GM12878 (cell line): Measurements from ENCODE around the gene COX18. TPM values are rescaled to one million over a fixed set of nuclear protein-coding genes. Genes with fewer than 3 reads are reported as not detected.

Experiments
- ATAC-seq: fragments of 200-7000 bp; cut with Tn5 transposase; 3 replicates; pipeline ENCODE4 v1.9.1; 2020; ENCODE audit warnings: mild to moderate bottlenecking, moderate library complexity
- BruUV-seq: library from RNA; stranded (reverse); fragments of 400-500 nt; replicated peaks from 2 replicates; lab custom pipeline; 2021; lab: Mats Ljungman, UMichigan
- CTCF ChIA-PET: fragments of 300-600 bp; sonication (Branson Sonifier 250); formaldehyde crosslinking; extraction: SDS; loops from one replicate; lab custom pipeline; 2021; ENCODE audit warnings: inconsistent platforms; lab: Yijun Ruan, JAX
- POLR2A ChIA-PET: fragments of 350-600 bp; formaldehyde crosslinking; extraction: SDS; loops from one replicate; lab custom pipeline; 2021; ENCODE audit warnings: inconsistent platforms; lab: Charles Lee
- RAD21 ChIA-PET: fragments of 300-600 bp; sonication (Branson Sonifier 250); formaldehyde crosslinking; loops from one replicate; lab custom pipeline; 2023; ENCODE audit warnings: antibody characterized with exemption; ENCODE audit not compliant: unreplicated experiment; lab: Charles Lee
- SMC1A ChIA-PET: fragments of 300-600 bp; sonication (Branson Sonifier 250); formaldehyde crosslinking; loops from one replicate; lab custom pipeline; 2023; ENCODE audit not compliant: unreplicated experiment, uncharacterized antibody; lab: Charles Lee
- DNase-seq: peaks from one replicate; pipeline ENCODE4 v3.0.0-alpha.2; 2011; ENCODE audit warnings: low read depth, low spot score
- FAIRE-seq: peaks from 3 replicates; lab custom pipeline; 2011; peaks lifted over from hg19 to GRCh38; lab: Jason Lieb, UNC
- H2AFZ ChIP-seq: 2 replicates; pipeline ENCODE4 v1.6.0; 2011; ENCODE audit warnings: low read depth, low read length, control low read depth; ENCODE audit not compliant: control insufficient read depth
- H3K27ac ChIP-seq: 2 replicates; pipeline ENCODE4 v1.5.1; 2011; ENCODE audit warnings: control low read depth; ENCODE audit not compliant: control insufficient read depth, insufficient read depth
- H3K27me3 ChIP-seq, 2 experiments: replicated peaks in 1 of 2; 2 replicates each; pipeline versions ENCODE4 v1.6.0 to v1.6.1; 2011; ENCODE audit warnings: low read length in 1 of 2; ENCODE audit not compliant: control insufficient read depth in 2 of 2, insufficient read depth in 2 of 2
- H3K36me3 ChIP-seq, 2 experiments: 2 replicates each; pipeline ENCODE4 v1.5.1; 2011; ENCODE audit warnings: low read length in 1 of 2; ENCODE audit not compliant: control insufficient read depth in 2 of 2, insufficient read depth in 2 of 2
- H3K4me1 ChIP-seq: 2 replicates; pipeline ENCODE4 v1.6.1; 2011; ENCODE audit warnings: mild to moderate bottlenecking, low read length, moderate library complexity, mixed read lengths; ENCODE audit not compliant: control insufficient read depth, insufficient read depth
- H3K4me2 ChIP-seq: 2 replicates; pipeline ENCODE4 v1.6.0; 2011; ENCODE audit warnings: control low read depth; ENCODE audit not compliant: control insufficient read depth, insufficient read depth
- H3K4me3 ChIP-seq: fragments of 200-600 bp; sonication (generic); 2 replicates; pipeline ENCODE4 v1.5.1; 2016
- H3K79me2 ChIP-seq: 2 replicates; pipeline ENCODE4 v1.6.0; 2011; ENCODE audit warnings: low read length; ENCODE audit not compliant: control insufficient read depth, insufficient read depth
- H3K9ac ChIP-seq: 2 replicates; pipeline ENCODE4 v1.8.0; 2011; ENCODE audit warnings: low read length, control low read depth, mixed read lengths; ENCODE audit not compliant: control insufficient read depth, insufficient read depth
- H3K9me3 ChIP-seq: replicated peaks from 3 replicates; pipeline ENCODE4 v1.5.1; 2011; ENCODE audit warnings: mild to moderate bottlenecking, low read length; ENCODE audit not compliant: control insufficient read depth, insufficient read depth
- H4K20me1 ChIP-seq: 2 replicates; pipeline ENCODE4 v1.6.0; 2011; ENCODE audit not compliant: control insufficient read depth, insufficient read depth
- ESRRA ChIP-seq: IDR thresholded peaks from 2 replicates; pipeline ENCODE4 v1.6.1; 2012; ENCODE audit warnings: mild to moderate bottlenecking, low read length, improper control_type of control experiment
- MYC ChIP-seq: IDR thresholded peaks from 2 replicates; pipeline ENCODE4 v1.6.1; 2011; ENCODE audit warnings: mild to moderate bottlenecking, low read length, moderate library complexity, inconsistent platforms; ENCODE audit not compliant: insufficient read depth, insufficient replicate concordance, insufficient read length, severe bottlenecking
- RAD21 ChIP-seq: IDR thresholded peaks from 2 replicates; pipeline ENCODE4 v1.6.1; 2011; ENCODE audit warnings: mild to moderate bottlenecking, low read depth, low read length, moderate library complexity; ENCODE audit not compliant: insufficient read depth
- ZNF622 ChIP-seq: fragments of 450-650 bp; IDR thresholded peaks from 2 replicates; pipeline ENCODE4 v1.6.1; 2017; ENCODE audit warnings: mild to moderate bottlenecking, inconsistent platforms
- WGBS: methylation state at CpG from one replicate; pipeline ENCODE4 v1.1.6; 2016; ENCODE audit warnings: low lambda C conversion rate; ENCODE audit not compliant: insufficient replicate concordance, insufficient coverage; ENCODE audit errors: missing lambda C conversion rate; 5-methylcytosine and 5-hydroxymethylcytosine counted together
- in situ Hi-C: fragments of 300-500 bp; cut with MboI; formaldehyde crosslinking; loops from 9 replicates; pipeline ENCODE4 v1.14.3; 2018; ENCODE audit warnings: mixed read lengths
- intact Hi-C: fragments of 100-400 bp; cut with micrococcal nuclease; formaldehyde crosslinking; loops from one replicate; pipeline ENCODE4 v1.14.2; 2022; ENCODE audit not compliant: unreplicated experiment
- polyA plus RNA-seq, 11 experiments: library from polyadenylated mRNA; depleted of rRNA in 4 of 11; unstranded in 6 of 11; stranded (reverse) in 5 of 11; fragments of >200 nt; fragmentation: Nextera tagmentation in 4 of 11; fragmentation: Illumina TruSeq in 1 of 11; extraction: Ambion mirVana in 4 of 11; extraction: Trizol in 1 of 11; gene quantifications; 1 replicate in 1 of 11; 2 replicates in 10 of 11; pipeline versions ENCODE4 v1.2.1 to v1.2.3, GENCODE V29; 2011 to 2016; ENCODE audit warnings: inconsistent platforms in 2 of 11, missing spikeins in 2 of 11, low read depth in 1 of 11
- total RNA-seq, 4 experiments: library from RNA; depleted of rRNA in 3 of 4; stranded (reverse); fragments of >200 nt in 3 of 4; fragmentation: Illumina TruSeq in 1 of 4; extraction: Trizol in 1 of 4; gene quantifications; 2 replicates each; pipeline versions ENCODE4 v1.2.1 to v1.2.3, GENCODE V29; 2013 to 2021
- TF ChIP-seq, protein P1 (sequence below): fragments of 450-650 bp; IDR thresholded peaks from 2 replicates; pipeline ENCODE4 v1.6.1; 2016; ENCODE audit warnings: mild to moderate bottlenecking
- TF ChIP-seq, protein P2 (sequence below): fragments of 450-650 bp; IDR thresholded peaks from 2 replicates; pipeline ENCODE4 v1.6.1; 2016; ENCODE audit warnings: mild to moderate bottlenecking, moderate library complexity, borderline replicate concordance

Gene COX18
- total and polyA plus RNA-seq, 10 of the 15 experiments (the other 5 are each of a cell fraction or from before 2014, with no cell fraction given) = 7.2 to 36.4 (median 17.7) TPM

DNA sequence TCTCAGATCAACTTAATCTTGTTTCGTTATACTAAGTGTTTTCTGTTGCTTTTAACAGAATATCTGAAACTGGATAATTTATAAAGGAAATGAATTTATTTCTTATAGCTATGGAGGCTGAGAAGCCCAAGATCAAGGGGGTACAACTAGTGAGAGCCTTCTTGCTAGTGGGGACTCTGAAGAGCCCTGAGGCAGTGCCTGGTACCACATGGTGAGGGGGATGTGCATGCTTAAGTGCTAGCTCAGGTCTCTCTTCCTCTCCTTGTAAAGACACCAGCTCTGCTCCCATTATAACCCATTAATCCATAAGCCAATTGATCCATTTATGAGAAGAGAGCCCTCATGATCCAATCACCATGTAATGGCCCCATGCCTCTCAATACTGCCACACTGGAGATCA lies 17.9 kb downstream of the COX18 start:
- Histone ChIP-seq H4K20me1 (no peaks in the 10 kb centered on the region), H3K4me2 (no peak overlapping the region), H2AFZ (no peak overlapping the region), H3K4me3 (no peak overlapping the region), H3K9ac (no peak overlapping the region), H3K27me3 (no peaks in the 10 kb centered on the region), H3K36me3 (peaks cover 0 to 4% of the 10 kb centered on the region in 2 experiments; a peak in 1 of 4 replicates), H3K9me3 (no peaks in the 10 kb centered on the region), H3K27ac (no peak overlapping the region), H3K4me1 (peaks cover 8% of the 10 kb centered on the region; the same call in 1 of the 2 replicates), H3K79me2 (no peaks in the 10 kb centered on the region)
- in situ Hi-C loops = loop anchor here (25.0 kb wide), 1 partner anchor 1111 kb away; the partner anchor contains the start of gene MTHFD2L
- 89% methylated on average over 1 of the region's 1 CpG for WGBS
- CTCF ChIA-PET = interaction anchor here (1.0 kb wide), 1 partner anchor 13 kb away, joined by 3 read pairs; no protein-coding TSS in a partner anchor
- RAD21 ChIA-PET = interaction anchor here (0.7 kb wide), 1 partner anchor 257 kb away, joined by 4 read pairs; no protein-coding TSS in a partner anchor
- intact Hi-C loops = no loop called here
- POLR2A ChIA-PET = interaction anchor here (0.7 kb wide), 1 partner anchor 15 kb away, joined by 8 read pairs; no protein-coding TSS in a partner anchor
- DNase-seq (no peak), FAIRE-seq (no peak), ATAC-seq (no peak)
- TF ChIP-seq ZNF622 (no peak), ESRRA (no peak), RAD21 (no peak), MYC (no peak)
- TF ChIP-seq, protein P1, sequence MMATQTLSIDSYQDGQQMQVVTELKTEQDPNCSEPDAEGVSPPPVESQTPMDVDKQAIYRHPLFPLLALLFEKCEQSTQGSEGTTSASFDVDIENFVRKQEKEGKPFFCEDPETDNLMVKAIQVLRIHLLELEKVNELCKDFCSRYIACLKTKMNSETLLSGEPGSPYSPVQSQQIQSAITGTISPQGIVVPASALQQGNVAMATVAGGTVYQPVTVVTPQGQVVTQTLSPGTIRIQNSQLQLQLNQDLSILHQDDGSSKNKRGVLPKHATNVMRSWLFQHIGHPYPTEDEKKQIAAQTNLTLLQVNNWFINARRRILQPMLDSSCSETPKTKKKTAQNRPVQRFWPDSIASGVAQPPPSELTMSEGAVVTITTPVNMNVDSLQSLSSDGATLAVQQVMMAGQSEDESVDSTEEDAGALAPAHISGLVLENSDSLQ = no peak
- SMC1A ChIA-PET = interaction anchor here (0.7 to 1.1 kb wide), 2 partner anchors 15 to 165 kb away, joined by 3 to 4 read pairs; no protein-coding TSS in a partner anchor
- no TSS peak for BruUV-seq

DNA sequence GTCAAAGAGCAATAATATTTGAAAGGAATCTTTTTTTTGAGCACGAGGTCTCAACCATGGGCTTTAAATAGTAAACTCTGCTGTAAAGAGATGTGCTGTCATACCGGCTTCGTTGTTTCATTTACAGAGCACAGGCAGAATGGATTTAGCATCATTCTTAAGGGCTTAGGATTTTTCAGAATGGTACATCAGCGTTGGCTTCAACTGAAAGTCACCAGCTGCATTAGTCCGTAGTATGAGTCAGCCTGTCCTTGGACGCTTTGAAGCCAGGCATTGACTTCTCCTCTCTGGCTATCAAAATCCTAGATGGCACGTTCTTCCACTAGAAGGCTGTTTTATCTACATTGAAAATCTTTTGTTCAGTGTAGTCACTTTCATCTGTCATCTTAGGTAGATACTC lies 23.6 kb downstream of the COX18 start:
- Histone ChIP-seq H3K9ac (no peak overlapping the region), H3K4me2 (no peak overlapping the region), H3K4me3 (no peak overlapping the region), H3K79me2 (no peaks in the 10 kb centered on the region), H3K36me3 (no peaks in the 10 kb centered on the region), H3K27me3 (no peaks in the 10 kb centered on the region), H3K27ac (no peak overlapping the region), H2AFZ (no peak overlapping the region), H3K9me3 (no peaks in the 10 kb centered on the region), H3K4me1 (no peaks in the 10 kb centered on the region), H4K20me1 (no peaks in the 10 kb centered on the region)
- 87% methylated on average over 7 of the region's 7 CpGs for WGBS
- TF ChIP-seq, protein P2, sequence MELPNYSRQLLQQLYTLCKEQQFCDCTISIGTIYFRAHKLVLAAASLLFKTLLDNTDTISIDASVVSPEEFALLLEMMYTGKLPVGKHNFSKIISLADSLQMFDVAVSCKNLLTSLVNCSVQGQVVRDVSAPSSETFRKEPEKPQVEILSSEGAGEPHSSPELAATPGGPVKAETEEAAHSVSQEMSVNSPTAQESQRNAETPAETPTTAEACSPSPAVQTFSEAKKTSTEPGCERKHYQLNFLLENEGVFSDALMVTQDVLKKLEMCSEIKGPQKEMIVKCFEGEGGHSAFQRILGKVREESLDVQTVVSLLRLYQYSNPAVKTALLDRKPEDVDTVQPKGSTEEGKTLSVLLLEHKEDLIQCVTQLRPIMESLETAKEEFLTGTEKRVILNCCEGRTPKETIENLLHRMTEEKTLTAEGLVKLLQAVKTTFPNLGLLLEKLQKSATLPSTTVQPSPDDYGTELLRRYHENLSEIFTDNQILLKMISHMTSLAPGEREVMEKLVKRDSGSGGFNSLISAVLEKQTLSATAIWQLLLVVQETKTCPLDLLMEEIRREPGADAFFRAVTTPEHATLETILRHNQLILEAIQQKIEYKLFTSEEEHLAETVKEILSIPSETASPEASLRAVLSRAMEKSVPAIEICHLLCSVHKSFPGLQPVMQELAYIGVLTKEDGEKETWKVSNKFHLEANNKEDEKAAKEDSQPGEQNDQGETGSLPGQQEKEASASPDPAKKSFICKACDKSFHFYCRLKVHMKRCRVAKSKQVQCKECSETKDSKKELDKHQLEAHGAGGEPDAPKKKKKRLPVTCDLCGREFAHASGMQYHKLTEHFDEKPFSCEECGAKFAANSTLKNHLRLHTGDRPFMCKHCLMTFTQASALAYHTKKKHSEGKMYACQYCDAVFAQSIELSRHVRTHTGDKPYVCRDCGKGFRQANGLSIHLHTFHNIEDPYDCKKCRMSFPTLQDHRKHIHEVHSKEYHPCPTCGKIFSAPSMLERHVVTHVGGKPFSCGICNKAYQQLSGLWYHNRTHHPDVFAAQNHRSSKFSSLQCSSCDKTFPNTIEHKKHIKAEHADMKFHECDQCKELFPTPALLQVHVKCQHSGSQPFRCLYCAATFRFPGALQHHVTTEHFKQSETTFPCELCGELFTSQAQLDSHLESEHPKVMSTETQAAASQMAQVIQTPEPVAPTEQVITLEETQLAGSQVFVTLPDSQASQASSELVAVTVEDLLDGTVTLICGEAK = no peak
- BruUV-seq = no TSS peak
- DNase-seq (no peak), ATAC-seq (no peak), FAIRE-seq (no peak)
- POLR2A ChIA-PET = no interaction called here
- intact Hi-C loops = no loop called here
- RAD21 ChIA-PET = no interaction called here
- CTCF ChIA-PET = no interaction called here
- in situ Hi-C loops = no loop called here
- SMC1A ChIA-PET = no interaction called here
